Ishikawa (cell line): ENCODE data around the gene ZNF343.

Experiments
- CEBPB ChIP-seq: IDR thresholded peaks from 2 replicates; pipeline ENCODE4 v1.6.1; 2012
- CREB1 ChIP-seq: IDR thresholded peaks from 2 replicates; pipeline ENCODE4 v1.6.1; 2012; ENCODE audit warnings: low read depth
- EP300 ChIP-seq: IDR thresholded peaks from 2 replicates; pipeline ENCODE4 v1.6.1; 2012; ENCODE audit warnings: borderline replicate concordance
- FOXM1 ChIP-seq: IDR thresholded peaks from 2 replicates; pipeline ENCODE4 v1.6.1; 2012; ENCODE audit warnings: low read depth, borderline replicate concordance
- RAD21 ChIP-seq: IDR thresholded peaks from 2 replicates; pipeline ENCODE4 v1.6.1; 2012; ENCODE audit warnings: low read depth
- REST ChIP-seq: IDR thresholded peaks from 2 replicates; pipeline ENCODE4 v1.6.1; 2012; ENCODE audit warnings: low read depth, mild to moderate bottlenecking
- TAF1 ChIP-seq: IDR thresholded peaks from 2 replicates; pipeline ENCODE4 v1.6.1; 2012; ENCODE audit warnings: low read depth, mild to moderate bottlenecking
- USF1 ChIP-seq: IDR thresholded peaks from 2 replicates; pipeline ENCODE4 v1.6.1; 2012
- YY1 ChIP-seq: IDR thresholded peaks from 2 replicates; pipeline ENCODE4 v1.6.1; 2012; ENCODE audit warnings: low read depth

- no peak for TF ChIP-seq RAD21
- TF ChIP-seq USF1 = no peak
- TF ChIP-seq TAF1 = no peak
- TF ChIP-seq YY1 = no peak
- TF ChIP-seq CREB1 = no peak
- TF ChIP-seq REST = no peak
- TF ChIP-seq EP300 = no peak
- TF ChIP-seq CEBPB = no peak
- TF ChIP-seq FOXM1 = no peak
Measured at GRCh38 chr20:2485080-2485479, 23.6 kb downstream of the ZNF343 start.
